Urinary bladder (tissue), 4 donors: ENCODE results near the gene ALDH1A2. TPM values are rescaled to one million over a fixed set of nuclear protein-coding genes. Genes with fewer than 3 reads are reported as not detected.

Experiments
- DNase-seq: peaks from one replicate; pipeline ENCODE4 v3.0.0-alpha.2; 2015; ENCODE audit errors: extremely low spot score
- H3K27ac ChIP-seq: one replicate; pipeline ENCODE4 v1.5.1; 2013; ENCODE audit warnings: low read depth, mild to moderate bottlenecking, moderate library complexity
- H3K36me3 ChIP-seq: one replicate; pipeline ENCODE4 v1.6.1; 2013; ENCODE audit warnings: mild to moderate bottlenecking, moderate library complexity; ENCODE audit not compliant: insufficient read depth
- H3K4me1 ChIP-seq: one replicate; pipeline ENCODE4 v1.6.1; 2013; ENCODE audit warnings: mild to moderate bottlenecking, moderate library complexity; ENCODE audit not compliant: insufficient read depth
- H3K4me3 ChIP-seq: one replicate; pipeline ENCODE4 v1.5.1; 2013; ENCODE audit warnings: low read depth, low read length
- WGBS: extraction: QIAGEN DNeasy Blood & Tissue Kit; methylation state at CpG from one replicate; pipeline ENCODE4 v1.1.7; 2013; 5-methylcytosine and 5-hydroxymethylcytosine counted together
- polyA plus RNA-seq: library from polyadenylated mRNA; stranded (reverse); fragments of 200-250 nt; gene quantifications from one replicate; pipeline ENCODE4 v1.2.3, GENCODE V29; 2013
- total RNA-seq: library from RNA; depleted of rRNA; stranded (reverse); fragments of >200 nt; gene quantifications from one replicate; pipeline ENCODE4 v1.2.3, GENCODE V29; 2014
- donor health status: healthy with polysubstance abuse.
- donor health status: healthy.

Gene ALDH1A2
- total and polyA plus RNA-seq, 2 donors: 3.6 to 36.0 TPM

DNA sequence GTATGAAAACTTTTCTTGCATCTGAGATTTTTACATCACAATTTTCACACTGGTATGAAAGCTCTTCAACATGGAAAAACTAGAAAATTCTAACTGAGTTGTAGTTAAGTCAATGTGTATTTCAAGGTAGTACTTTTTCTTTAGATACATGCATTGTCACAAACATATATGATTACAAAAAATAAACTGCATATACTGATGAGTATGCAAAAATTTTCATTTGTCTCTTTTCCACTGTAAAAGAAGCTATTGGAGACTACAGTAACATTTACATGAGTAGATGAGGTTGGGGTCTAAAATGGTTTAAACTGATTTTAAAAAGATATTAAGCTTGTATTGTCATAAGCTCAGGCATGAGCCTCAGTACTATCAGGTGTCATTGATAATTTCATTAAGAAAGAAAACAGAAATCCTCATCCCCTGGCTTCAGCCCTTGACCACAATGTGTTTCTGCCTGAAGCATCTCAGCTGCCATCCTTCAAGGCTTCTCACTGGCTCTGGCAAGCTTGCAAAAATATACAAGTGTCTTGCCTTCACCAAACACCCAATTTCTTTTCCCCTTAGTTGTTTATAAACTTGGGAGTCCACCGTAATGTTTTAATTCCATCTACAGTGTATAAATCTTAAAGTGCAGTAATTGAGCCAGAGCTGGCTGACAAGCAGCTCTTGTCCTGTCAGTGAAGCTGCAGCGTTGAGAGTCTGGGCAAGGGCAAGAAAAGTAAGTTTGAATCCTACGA lies 71.9 kb downstream of the ALDH1A2 start:
- no peaks in the 10 kb centered on the region for H3K36me3 ChIP-seq
- H3K27ac ChIP-seq: no peak overlapping the region
- no peaks in the 10 kb centered on the region for H3K4me1 ChIP-seq
- DNase-seq: no peak
- H3K4me3 ChIP-seq: no peak overlapping the region
- 28% methylated on average over 3 of the region's 3 CpGs for WGBS

DNA sequence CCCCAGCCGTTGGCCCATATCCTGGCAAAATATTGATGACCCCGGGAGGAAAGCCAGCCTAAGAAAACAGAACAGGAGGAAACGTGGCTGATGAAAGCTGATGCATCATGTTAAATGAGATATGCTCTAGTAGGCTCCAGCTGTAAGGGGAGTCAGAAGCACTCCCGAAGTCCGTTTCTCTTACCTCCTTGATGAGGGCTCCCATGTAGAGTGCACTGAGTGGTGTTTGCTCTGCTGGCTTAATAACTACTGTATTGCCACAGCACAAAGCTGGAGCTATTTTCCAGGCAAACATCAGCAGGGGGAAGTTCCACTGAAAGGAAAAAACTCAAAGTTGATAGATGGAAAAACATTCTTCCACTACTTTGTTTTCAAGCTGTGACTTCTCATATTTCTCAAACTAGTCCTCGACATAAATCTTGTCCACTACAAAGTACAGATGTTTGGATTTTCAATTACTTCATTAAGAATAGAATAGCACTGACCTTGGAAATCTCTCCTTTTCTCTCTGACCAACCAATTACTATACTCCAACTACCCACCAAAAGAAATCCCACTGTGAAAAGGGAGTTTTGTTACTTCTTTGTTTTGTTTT lies 72.7 kb downstream of the ALDH1A2 start:
- Histone ChIP-seq H3K4me1 (no peaks in the 10 kb centered on the region), H3K4me3 (no peak overlapping the region), H3K27ac (no peak overlapping the region), H3K36me3 (no peaks in the 10 kb centered on the region)
- WGBS: 77% methylated on average over 6 of the region's 6 CpGs
- no peak for DNase-seq

GRCh38 chr15:57973534-57973933 lies 92.0 kb downstream of the ALDH1A2 start:
- Histone ChIP-seq H3K4me1 (no peaks in the 10 kb centered on the region), H3K36me3 (no peaks in the 10 kb centered on the region), H3K27ac (no peak overlapping the region), H3K4me3 (no peak overlapping the region)
- no peak for DNase-seq
- 53% methylated on average over 3 of the region's 3 CpGs for WGBS

GRCh38 chr15:57972864-57973263 lies 92.6 kb downstream of the ALDH1A2 start:
- no peak overlapping the region for H3K4me3 ChIP-seq
- 57% methylated on average over 2 of the region's 2 CpGs for WGBS

GRCh38 chr15:57969996-57970395 lies 95.5 kb downstream of the ALDH1A2 start:
- H3K4me3 ChIP-seq: no peak overlapping the region

More at GRCh38 chr15:57972864-57973263, 92.6 kb downstream of the ALDH1A2 start:
- no peak for DNase-seq
- Histone ChIP-seq H3K27ac (no peak overlapping the region), H3K36me3 (no peaks in the 10 kb centered on the region), H3K4me1 (no peaks in the 10 kb centered on the region)

DNA sequence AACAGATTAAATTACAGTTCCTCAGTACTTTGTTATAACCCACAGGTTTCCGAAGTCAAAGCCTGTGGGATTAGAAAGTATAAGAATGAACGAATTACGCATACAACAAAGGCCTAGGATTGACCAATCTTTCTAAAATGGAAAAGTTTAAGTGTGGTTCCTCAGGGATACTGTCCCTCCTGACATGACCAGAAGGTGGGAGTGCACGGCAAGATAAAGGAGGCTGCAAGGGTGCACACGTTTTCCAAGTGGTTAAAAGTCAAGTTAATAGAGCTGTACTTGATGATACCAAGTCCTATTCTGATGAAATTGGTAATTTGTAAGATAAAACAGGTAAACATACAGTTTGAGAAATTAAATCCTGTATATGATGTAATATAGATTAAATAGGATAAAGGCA lies 96.2 kb downstream of the ALDH1A2 start:
- Histone ChIP-seq H3K36me3 (no peaks in the 10 kb centered on the region), H3K4me1 (no peaks in the 10 kb centered on the region), H3K27ac (no peak overlapping the region), H3K4me3 (no peak overlapping the region)
- 64% methylated on average over 5 of the region's 5 CpGs for WGBS
- DNase-seq: no peak

More at GRCh38 chr15:57969996-57970395, 95.5 kb downstream of the ALDH1A2 start:
- Histone ChIP-seq H3K36me3 (no peaks in the 10 kb centered on the region), H3K4me1 (no peaks in the 10 kb centered on the region), H3K27ac (no peak overlapping the region)
- no peak for DNase-seq

GRCh38 chr15:57962887-57963286 lies 102.6 kb downstream of the ALDH1A2 start:
- Histone ChIP-seq H3K27ac (no peak overlapping the region), H3K36me3 (no peaks in the 10 kb centered on the region), H3K4me1 (no peaks in the 10 kb centered on the region), H3K4me3 (no peak overlapping the region)
- WGBS: 75% methylated on average over 4 of the region's 4 CpGs
- no peak for DNase-seq

- H3K36me3 ChIP-seq: no peaks in the 10 kb centered on the region
- H3K27ac ChIP-seq: no peak overlapping the region
- 75% methylated on average over 4 of the region's 4 CpGs for WGBS
- no peak overlapping the region for H3K4me3 ChIP-seq
- DNase-seq: no peak
- no peaks in the 10 kb centered on the region for H3K4me1 ChIP-seq
These were observed 103.6 kb downstream of the ALDH1A2 start for GRCh38 chr15:57961919-57962318.

- DNase-seq: no peak
- Histone ChIP-seq H3K27ac (no peak overlapping the region), H3K4me1 (no peaks in the 10 kb centered on the region), H3K4me3 (no peak overlapping the region), H3K36me3 (no peaks in the 10 kb centered on the region)
- WGBS: 93% methylated on average over 5 of the region's 5 CpGs
These were observed 108.4 kb downstream of the ALDH1A2 start for GRCh38 chr15:57957113-57957512.

DNA sequence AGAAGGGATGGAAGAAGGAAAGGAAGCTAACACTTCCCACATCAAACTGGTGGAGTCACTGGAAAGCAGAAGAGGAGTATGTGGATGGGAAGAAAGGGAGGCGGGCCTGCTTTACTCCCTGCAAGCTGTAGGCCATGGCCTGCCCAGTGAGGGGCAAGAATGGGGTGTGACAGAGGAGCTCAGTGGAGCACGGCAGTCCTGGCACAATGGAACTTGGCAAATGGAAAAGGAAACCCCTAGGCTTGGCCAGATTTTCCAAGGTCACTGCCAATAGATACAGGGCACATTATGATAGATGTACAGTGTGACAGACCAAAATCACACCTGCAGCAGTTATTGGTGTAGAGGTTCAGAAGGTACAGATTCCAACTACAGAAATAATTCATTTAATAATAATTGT lies 111.6 kb downstream of the ALDH1A2 start:
- no peaks in the 10 kb centered on the region for H3K4me1 ChIP-seq

GRCh38 chr15:57951328-57951932 lies 114.1 kb downstream of the ALDH1A2 start:
- H3K36me3 ChIP-seq: no peaks in the 10 kb centered on the region
- DNase-seq: no peak
- WGBS: 89% methylated on average over 7 of the region's 7 CpGs
- no peak overlapping the region for H3K27ac ChIP-seq
- H3K4me1 ChIP-seq: no peaks in the 10 kb centered on the region
- no peak overlapping the region for H3K4me3 ChIP-seq

More for the DNA sequence above, 111.6 kb downstream of the ALDH1A2 start:
- WGBS: 80% methylated on average over 2 of the region's 2 CpGs
- Histone ChIP-seq H3K36me3 (no peaks in the 10 kb centered on the region), H3K4me3 (no peak overlapping the region), H3K27ac (no peak overlapping the region)
- DNase-seq: no peak

GRCh38 chr15:57950381-57950946 lies 115.0 kb downstream of the ALDH1A2 start:
- Histone ChIP-seq H3K4me1 (no peaks in the 10 kb centered on the region), H3K4me3 (no peak overlapping the region), H3K36me3 (no peaks in the 10 kb centered on the region), H3K27ac (no peak overlapping the region)
- WGBS: 85% methylated on average over 8 of the region's 8 CpGs
- no peak for DNase-seq

- DNase-seq: no peak
- no peaks in the 10 kb centered on the region for H3K4me1 ChIP-seq
- H3K4me3 ChIP-seq: no peak overlapping the region
- 97% methylated on average over 3 of the region's 3 CpGs for WGBS
- no peaks in the 10 kb centered on the region for H3K36me3 ChIP-seq
- no peak overlapping the region for H3K27ac ChIP-seq
These were observed 116.1 kb downstream of the ALDH1A2 start for GRCh38 chr15:57949374-57949943.
